Rectal smooth muscle tissue (tissue), 1 donor: ENCODE data around the gene ZNF554.
A peak's percentile ranks its signal among the peaks of the same experiment; 100 is the strongest.

Source experiments
- H3K27ac ChIP-seq: one replicate; pipeline ENCODE4 v1.7.0; 2013; ENCODE audit warnings: low read depth, low read length, inconsistent platforms
- H3K27me3 ChIP-seq: one replicate; pipeline ENCODE4 v1.7.0; 2013; ENCODE audit warnings: low read length; ENCODE audit not compliant: control insufficient read depth, insufficient read depth
- H3K36me3 ChIP-seq: one replicate; pipeline ENCODE4 v1.7.0; 2013; ENCODE audit warnings: low read length; ENCODE audit not compliant: control insufficient read depth, insufficient read depth
- H3K4me1 ChIP-seq: one replicate; pipeline ENCODE4 v1.7.0; 2013; ENCODE audit warnings: low read length; ENCODE audit not compliant: control insufficient read depth, insufficient read depth
- H3K4me3 ChIP-seq: one replicate; pipeline ENCODE4 v1.7.0; 2013; ENCODE audit warnings: low read length
- H3K9ac ChIP-seq: one replicate; pipeline ENCODE4 v1.7.0; 2013; ENCODE audit warnings: low read length

ZNF554 gene

GRCh38 chr19:2819540-2820111 is at the start of gene ZNF554:
Gene ZNF554 (plus strand): TSS chr19:2819868. CDS start chr19:2820072, 204 bp downstream.
- Histone ChIP-seq H3K27ac (peak within 1 kb of the TSS; percentile 14), H3K36me3 (no peaks in the 10 kb centered on the region), H3K27me3 (no peaks in the 10 kb centered on the region), H3K9ac (peak within 1 kb of the TSS; percentile 62), H3K4me1 (no peaks in the 10 kb centered on the region), H3K4me3 (peak within 1 kb of the TSS; percentile 75)

DNA sequence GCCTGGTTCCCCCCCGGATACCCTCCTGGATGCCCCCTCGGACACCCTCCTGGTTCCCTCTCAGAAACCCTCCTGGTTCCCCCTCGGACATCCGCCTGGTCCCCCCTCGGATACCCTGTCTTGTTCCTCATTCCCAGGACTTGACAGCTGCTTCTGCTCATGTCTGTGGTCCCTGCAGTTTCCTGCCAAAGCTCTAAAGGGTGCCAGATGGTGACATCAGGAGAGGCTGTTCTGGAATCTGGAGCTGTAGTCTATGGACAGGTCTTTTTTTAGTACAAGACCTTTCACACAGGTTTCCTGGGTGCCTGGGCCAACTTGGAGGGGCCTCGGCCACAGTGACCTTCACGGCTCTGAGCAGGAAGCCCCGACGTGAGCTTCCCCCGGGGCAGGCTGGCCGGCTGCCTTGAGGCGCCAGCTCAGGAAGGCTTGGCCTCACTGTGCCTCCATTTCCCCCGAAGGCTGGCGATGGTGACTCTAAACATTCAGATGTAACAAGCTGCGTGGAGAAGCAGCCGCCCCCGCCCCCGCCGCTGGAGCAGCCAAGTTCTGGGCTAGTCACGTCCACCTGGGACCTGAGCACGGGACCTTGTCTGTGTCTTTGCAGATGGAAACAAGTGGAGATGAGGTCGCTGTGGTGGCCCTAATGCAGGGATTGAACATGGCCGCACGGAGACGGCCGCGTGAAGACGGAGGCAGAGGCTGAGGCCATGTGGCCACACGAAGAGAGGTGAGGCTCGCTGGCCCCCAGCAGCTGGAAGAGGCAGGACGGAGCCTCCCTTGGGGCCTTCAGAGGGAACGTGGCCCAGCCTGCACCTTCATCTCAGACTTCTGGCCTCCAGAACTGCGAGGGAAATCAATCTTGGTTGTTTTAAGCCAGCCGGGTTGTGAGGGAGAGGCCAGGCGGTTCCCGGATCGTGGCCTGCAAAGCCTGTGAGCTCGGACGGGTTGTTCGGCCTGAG is 49.3 kb upstream of the ZNF554 start:
- H3K27ac ChIP-seq = peak overlapping the region; percentile 71
- no peak overlapping the region for H3K4me3 ChIP-seq
- H3K9ac ChIP-seq = no peak overlapping the region
- peaks cover 4% of the 10 kb centered on the region for H3K36me3 ChIP-seq
- H3K4me1 ChIP-seq = peaks cover 8% of the 10 kb centered on the region
- no peaks in the 10 kb centered on the region for H3K27me3 ChIP-seq

DNA sequence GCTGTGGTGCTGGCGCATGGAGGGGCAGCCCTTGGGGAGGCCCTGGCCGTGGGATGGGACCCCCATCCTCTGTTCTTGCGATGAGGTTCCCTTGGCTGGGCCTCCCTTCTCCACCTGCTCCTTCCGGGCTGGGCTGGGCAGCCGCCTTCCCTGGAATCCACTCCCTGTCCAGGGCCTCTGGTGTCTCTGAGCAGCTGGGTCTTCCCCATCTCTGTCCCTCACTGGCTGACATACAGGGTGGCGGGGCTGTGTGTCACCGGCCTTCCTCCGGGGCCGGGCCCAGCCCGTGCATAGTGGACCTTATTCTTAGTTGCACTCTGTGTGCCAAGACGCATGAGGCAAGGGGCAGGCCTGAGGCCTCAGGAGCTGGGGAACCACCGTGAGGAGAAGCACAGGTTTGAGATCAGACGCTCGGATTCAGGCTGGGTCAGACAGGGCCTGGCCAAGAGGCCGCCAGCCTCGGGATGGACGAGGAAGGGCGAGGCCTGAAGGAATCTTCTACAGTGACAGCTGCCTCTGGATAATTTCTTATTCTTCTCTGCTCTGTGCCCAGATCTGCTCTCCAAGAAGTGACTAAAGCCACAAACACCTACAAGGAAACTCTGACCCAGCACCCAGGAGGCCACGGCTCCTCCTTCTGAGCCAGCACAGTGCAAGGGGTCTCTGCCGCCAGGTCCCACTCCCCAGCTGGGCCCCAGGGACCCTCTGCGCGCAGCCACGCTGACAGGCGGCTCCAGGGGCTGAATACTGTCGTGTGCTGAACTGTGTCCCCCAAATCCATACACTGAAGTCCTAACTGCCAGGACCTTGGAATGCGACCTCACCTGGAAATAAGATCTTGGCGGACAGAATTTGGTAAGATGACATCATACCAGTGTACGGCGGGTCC is 47.6 kb upstream of the ZNF554 start:
- peak overlapping the region; percentile 40 for H3K27ac ChIP-seq

DNA sequence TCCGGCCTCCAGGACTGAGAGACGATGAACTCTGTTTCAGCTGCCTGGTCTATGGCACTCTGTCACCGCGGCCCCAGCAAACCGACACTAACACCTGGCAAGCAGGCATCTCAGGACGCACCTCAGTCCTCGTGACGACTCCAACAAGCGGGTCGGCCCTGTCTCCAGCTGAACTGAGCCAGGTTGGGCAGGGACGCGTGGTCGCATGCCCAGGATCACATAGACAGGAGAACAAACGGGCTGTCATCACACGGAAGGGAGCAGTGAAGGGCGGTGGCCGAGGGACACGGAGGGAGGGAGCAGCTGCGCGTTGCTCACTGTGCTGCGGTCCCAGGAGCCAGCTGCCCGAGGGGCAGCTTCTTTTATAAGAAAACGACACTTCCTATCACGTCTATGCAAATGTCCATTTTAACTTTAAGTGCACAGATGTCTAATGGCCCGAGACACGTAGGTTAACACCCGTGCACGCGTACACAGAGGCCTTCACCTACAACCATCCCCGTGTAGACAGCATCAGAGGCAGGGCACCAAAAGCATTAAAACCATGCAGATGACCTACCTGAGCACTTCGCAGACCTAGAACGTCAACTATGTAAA is 45.5 kb upstream of the ZNF554 start:
- H3K4me3 ChIP-seq = no peak overlapping the region
- no peaks in the 10 kb centered on the region for H3K36me3 ChIP-seq
- no peak overlapping the region for H3K27ac ChIP-seq
- no peak overlapping the region for H3K9ac ChIP-seq
- no peaks in the 10 kb centered on the region for H3K27me3 ChIP-seq
- peaks cover 8% of the 10 kb centered on the region for H3K4me1 ChIP-seq

More for the DNA sequence above, 47.6 kb upstream of the ZNF554 start:
- Histone ChIP-seq H3K27me3 (no peaks in the 10 kb centered on the region), H3K9ac (no peak overlapping the region), H3K36me3 (no peaks in the 10 kb centered on the region), H3K4me1 (peaks cover 8% of the 10 kb centered on the region), H3K4me3 (no peak overlapping the region)

DNA sequence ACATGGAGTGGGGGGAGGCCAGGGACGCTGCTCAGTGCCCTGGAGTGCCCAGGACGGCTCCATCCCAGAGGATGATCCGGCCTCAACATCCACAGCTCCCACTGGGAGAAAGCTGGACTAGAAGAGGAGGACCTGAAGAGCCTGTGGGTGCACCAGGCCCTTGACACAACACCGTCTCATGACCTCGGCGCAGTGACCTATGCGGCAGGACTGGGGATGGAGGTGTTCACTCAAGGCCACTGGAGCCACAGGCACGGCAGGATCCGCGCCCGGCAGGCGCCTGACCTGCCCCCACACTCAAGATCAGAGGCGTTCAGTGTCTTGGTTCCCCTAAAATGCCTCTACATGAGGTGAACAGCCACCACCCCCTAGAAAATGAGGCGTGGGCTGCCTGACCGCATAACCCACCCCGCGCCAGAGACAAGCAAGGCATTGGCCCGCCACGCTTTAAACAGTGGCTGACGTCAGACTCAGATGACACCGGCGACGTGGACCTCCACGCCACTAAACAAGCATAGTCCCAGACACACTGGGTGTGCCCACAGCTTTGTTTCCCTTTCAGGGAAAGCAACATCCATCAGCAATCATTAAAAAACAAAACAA is 44.6 kb upstream of the ZNF554 start:
- Histone ChIP-seq H3K4me1 (peaks cover 8% of the 10 kb centered on the region), H3K27ac (peak overlapping the region; percentile 56), H3K36me3 (no peaks in the 10 kb centered on the region), H3K9ac (no peak overlapping the region), H3K27me3 (no peaks in the 10 kb centered on the region), H3K4me3 (no peak overlapping the region)

- Histone ChIP-seq H3K9ac (no peak overlapping the region), H3K4me3 (no peak overlapping the region), H3K27ac (peak overlapping the region; percentile 56), H3K4me1 (peaks cover 1% of the 10 kb centered on the region), H3K36me3 (no peaks in the 10 kb centered on the region), H3K27me3 (no peaks in the 10 kb centered on the region)
These were observed 43.9 kb upstream of the ZNF554 start for GRCh38 chr19:2775556-2776430.

DNA sequence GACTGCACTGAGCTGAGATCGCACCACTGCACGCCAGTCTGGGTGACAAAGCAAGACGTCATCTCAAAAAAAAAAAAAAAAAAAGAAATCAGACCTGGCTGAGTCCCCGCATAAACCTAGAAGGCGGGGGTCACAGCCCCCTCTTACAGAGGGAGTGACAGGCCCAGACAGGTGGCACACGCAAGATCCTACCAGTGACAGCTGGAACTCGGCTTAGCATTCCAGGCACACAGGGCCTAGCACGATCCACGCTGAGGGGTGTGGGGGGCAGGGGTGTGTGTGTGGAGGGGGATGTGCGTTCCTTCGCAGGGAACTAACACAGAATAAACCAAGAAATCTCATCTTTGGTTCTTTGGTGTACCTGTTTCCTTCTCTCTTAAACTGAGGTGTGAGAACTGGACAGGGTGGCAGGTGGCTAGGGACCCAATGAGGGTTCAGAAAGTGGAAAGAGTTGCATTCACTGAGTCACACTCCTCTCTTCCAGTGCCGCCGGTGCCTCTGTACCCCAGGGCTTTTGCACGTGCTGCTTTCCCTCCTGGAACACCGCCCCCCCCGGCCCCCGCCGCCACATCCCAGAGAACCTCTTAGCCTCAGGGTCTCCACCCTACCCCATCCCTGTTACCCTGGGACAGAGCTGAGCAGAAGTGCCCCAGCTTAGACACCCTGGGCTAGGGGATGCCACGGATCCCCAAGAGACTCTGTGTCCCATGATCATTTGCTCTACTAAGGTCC is 41.5 kb upstream of the ZNF554 start:
- Histone ChIP-seq H3K27me3 (no peaks in the 10 kb centered on the region), H3K9ac (no peak overlapping the region), H3K4me3 (no peak overlapping the region), H3K4me1 (peaks cover 8% of the 10 kb centered on the region), H3K27ac (no peak overlapping the region), H3K36me3 (no peaks in the 10 kb centered on the region)

GRCh38 chr19:2779121-2779740 is 40.4 kb upstream of the ZNF554 start:
- peaks cover 10% of the 10 kb centered on the region for H3K4me1 ChIP-seq
- H3K9ac ChIP-seq = no peak overlapping the region
- H3K36me3 ChIP-seq = no peaks in the 10 kb centered on the region
- no peak overlapping the region for H3K27ac ChIP-seq
- no peak overlapping the region for H3K4me3 ChIP-seq
- no peaks in the 10 kb centered on the region for H3K27me3 ChIP-seq

DNA sequence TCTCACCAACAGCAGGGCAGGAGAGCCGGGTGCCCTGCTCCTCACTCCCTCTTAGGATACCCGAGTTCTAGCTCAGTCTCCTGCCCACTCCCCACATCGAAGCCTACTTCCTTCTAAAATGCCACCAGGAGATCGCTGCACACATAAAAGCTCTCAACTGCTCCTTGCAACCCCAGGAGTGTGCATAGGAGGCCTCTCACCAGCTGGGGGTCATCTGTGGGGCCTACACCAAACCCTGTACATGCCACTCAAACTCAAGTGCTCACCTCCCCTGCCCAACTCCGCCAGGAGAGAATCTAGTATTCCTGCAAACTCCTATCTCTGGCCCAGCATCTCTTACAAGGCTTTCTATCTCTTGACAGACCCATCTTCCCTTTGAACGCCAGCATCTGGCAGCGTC is 39.4 kb upstream of the ZNF554 start:
- H3K9ac ChIP-seq = no peak overlapping the region
- H3K27me3 ChIP-seq = no peaks in the 10 kb centered on the region
- H3K4me1 ChIP-seq = peaks cover 10% of the 10 kb centered on the region
- no peaks in the 10 kb centered on the region for H3K36me3 ChIP-seq
- H3K4me3 ChIP-seq = no peak overlapping the region
- H3K27ac ChIP-seq = no peak overlapping the region

GRCh38 chr19:2782329-2782935 is 37.2 kb upstream of the ZNF554 start:
- peak overlapping the region; percentile 95 for H3K4me3 ChIP-seq
- peaks cover 14% of the 10 kb centered on the region for H3K4me1 ChIP-seq
- H3K27ac ChIP-seq = peak overlapping the region; percentile 81
- H3K9ac ChIP-seq = peak overlapping the region; percentile 72
- H3K27me3 ChIP-seq = no peaks in the 10 kb centered on the region
- H3K36me3 ChIP-seq = no peaks in the 10 kb centered on the region
